Esophagus muscularis mucosa (tissue), 4 donors: ENCODE data around the gene DOCK4. TPM values are rescaled to one million over a fixed set of nuclear protein-coding genes. Genes with fewer than 3 reads are reported as not detected.

Source experiments
- DNase-seq: peaks from one replicate; pipeline ENCODE4 v3.0.0-alpha.2; 2017; ENCODE audit errors: extremely low spot score
- H3K27ac ChIP-seq, 4 donors: fragments of 200-600 bp; sonication (generic); replicated peaks in 1 of 4; 1 replicate in 3 of 4; 2 replicates in 1 of 4; pipeline ENCODE4 v1.5.1; 2016 to 2019; ENCODE audit warnings: mild to moderate bottlenecking in 1 of 4
- H3K27me3 ChIP-seq, 4 donors: fragments of 200-600 bp; sonication (generic); one replicate each; pipeline versions ENCODE4 v1.5.1 to v1.6.0; 2016 to 2019
- H3K36me3 ChIP-seq, 4 donors: fragments of 200-600 bp; sonication (generic); one replicate each; pipeline ENCODE4 v1.5.1; 2016 to 2019
- H3K4me1 ChIP-seq, 4 donors: fragments of 200-600 bp; sonication (generic); one replicate each; pipeline ENCODE4 v1.5.1; 2016 to 2019
- H3K4me3 ChIP-seq, 4 donors: fragments of 200-600 bp; sonication (generic); 1 replicate in 2 of 4; 2 replicates in 2 of 4; pipeline ENCODE4 v1.5.1; 2016 to 2019; ENCODE audit warnings: mild to moderate bottlenecking in 4 of 4, moderate library complexity in 1 of 4
- H3K9me3 ChIP-seq, 4 donors: fragments of 200-600 bp; sonication (generic); 1 replicate in 3 of 4; 2 replicates in 1 of 4; pipeline ENCODE4 v1.5.1; 2016 to 2019
- CTCF ChIP-seq, 3 experiments: fragments of 200-600 bp in 2 of 3; fragments of 450-650 bp in 1 of 3; sonication (generic) in 2 of 3; IDR thresholded peaks; one replicate each; pipeline ENCODE4 v1.5.1; 2017 to 2019; ENCODE audit warnings: antibody characterized with exemption in 3 of 3, mild to moderate bottlenecking in 2 of 3, moderate library complexity in 1 of 3
- EP300 ChIP-seq: sonication (generic); formaldehyde crosslinking; IDR thresholded peaks from one replicate; pipeline ENCODE4 v1.6.1; 2017; ENCODE audit warnings: antibody characterized with exemption
- POLR2A ChIP-seq: fragments of 450-650 bp; IDR thresholded peaks from one replicate; pipeline ENCODE4 v1.6.1; 2017; ENCODE audit warnings: antibody characterized with exemption, moderate library complexity, mild to moderate bottlenecking, low read depth
- POLR2AphosphoS5 ChIP-seq, 2 donors: sonication (generic); formaldehyde crosslinking; IDR thresholded peaks; one replicate each; pipeline ENCODE4 v1.6.1; 2017; ENCODE audit warnings: antibody characterized with exemption in 2 of 2
- WGBS: methylation state at CpG from one replicate; pipeline ENCODE4 v1.1.5; 2018; 5-methylcytosine and 5-hydroxymethylcytosine counted together
- intact Hi-C: fragments of 100-400 bp; cut with DNase I; formaldehyde crosslinking; loops from one replicate; pipeline ENCODE4 v1.15.1; 2023
- total RNA-seq, 4 donors: library from RNA; depleted of rRNA; stranded (reverse); fragments of >200 nt; gene quantifications; one replicate each; pipeline versions ENCODE4 v1.1.0 to v1.2.1, GENCODE V29; 2016

The DOCK4 gene
- total RNA-seq, 4 donors from 2014 or later: 14.0 to 25.3 (median 18.8) TPM

GRCh38 chr7:112036071-112036470 is 170.1 kb downstream of the DOCK4 start:
- WGBS: 73% methylated on average over 2 of the region's 2 CpGs
- H3K9me3 ChIP-seq: no peaks in the 10 kb centered on the region
- intact Hi-C loops: no loop called here

GRCh38 chr7:112031689-112032088 is 174.5 kb downstream of the DOCK4 start:
- no peak overlapping the region for H3K27ac ChIP-seq
- WGBS: 88% methylated on average over 5 of the region's 5 CpGs
- intact Hi-C loops: no loop called here
- H3K36me3 ChIP-seq: no peaks in the 10 kb centered on the region
- H3K9me3 ChIP-seq: no peaks in the 10 kb centered on the region
- no peaks in the 10 kb centered on the region for H3K27me3 ChIP-seq
- no peak overlapping the region for H3K4me3 ChIP-seq
- TF ChIP-seq POLR2AphosphoS5 (IDR thresholded peaks at IDR 0.05) (no peak), POLR2A (no peak), CTCF (IDR thresholded peaks at IDR 0.05) (no peak), EP300 (no peak)
- DNase-seq: no peak
- no peaks in the 10 kb centered on the region for H3K4me1 ChIP-seq

More at GRCh38 chr7:112036071-112036470, 170.1 kb downstream of the DOCK4 start:
- H3K27me3 ChIP-seq: no peaks in the 10 kb centered on the region
- TF ChIP-seq POLR2A (no peak), CTCF (IDR thresholded peaks at IDR 0.05) (no peak), POLR2AphosphoS5 (IDR thresholded peaks at IDR 0.05) (no peak), EP300 (no peak)
- H3K4me3 ChIP-seq: no peak overlapping the region
- H3K4me1 ChIP-seq: no peaks in the 10 kb centered on the region
- H3K27ac ChIP-seq: no peak overlapping the region
- H3K36me3 ChIP-seq: no peaks in the 10 kb centered on the region
- no peak for DNase-seq

GRCh38 chr7:112025556-112025955 is 180.6 kb downstream of the DOCK4 start:
- Histone ChIP-seq H3K9me3 (no peaks in the 10 kb centered on the region), H3K36me3 (no peaks in the 10 kb centered on the region), H3K27ac (no peak overlapping the region), H3K4me1 (peaks cover 0 to 5% (median 2%) of the 10 kb centered on the region in 4 donors), H3K27me3 (no peaks in the 10 kb centered on the region), H3K4me3 (no peak overlapping the region)
- intact Hi-C loops: no loop called here
- peak; percentile 77 for DNase-seq
- no peak for TF ChIP-seq CTCF (IDR thresholded peaks at IDR 0.05)
- TF ChIP-seq POLR2AphosphoS5 (IDR thresholded peaks at IDR 0.05): no peak
- no peak for TF ChIP-seq POLR2A
- TF ChIP-seq EP300: no peak
- WGBS: 92% methylated on average over 2 of the region's 2 CpGs

- peaks cover 0 to 11% (median 4%) of the 10 kb centered on the region in 4 donors for H3K4me1 ChIP-seq
- TF ChIP-seq POLR2AphosphoS5 (IDR thresholded peaks at IDR 0.05) (no peak), POLR2A (no peak), CTCF (IDR thresholded peaks at IDR 0.05) (no peak), EP300 (no peak)
- H3K27me3 ChIP-seq: no peaks in the 10 kb centered on the region
- no peaks in the 10 kb centered on the region for H3K9me3 ChIP-seq
- intact Hi-C loops: no loop called here
- H3K4me3 ChIP-seq: no peak overlapping the region
- 93% methylated on average over 6 of the region's 6 CpGs for WGBS
- H3K27ac ChIP-seq: no peak overlapping the region
- no peak for DNase-seq
- no peaks in the 10 kb centered on the region for H3K36me3 ChIP-seq
These were observed 182.4 kb downstream of the DOCK4 start for GRCh38 chr7:112023786-112024185.

GRCh38 chr7:112023282-112023681 is 182.9 kb downstream of the DOCK4 start:
- intact Hi-C loops: no loop called here
- TF ChIP-seq POLR2A (no peak), EP300 (no peak), CTCF (IDR thresholded peaks at IDR 0.05) (no peak), POLR2AphosphoS5 (IDR thresholded peaks at IDR 0.05) (no peak)
- Histone ChIP-seq H3K4me3 (no peak overlapping the region), H3K4me1 (peaks cover 0 to 11% (median 5%) of the 10 kb centered on the region in 4 donors), H3K36me3 (no peaks in the 10 kb centered on the region), H3K27me3 (no peaks in the 10 kb centered on the region), H3K9me3 (no peaks in the 10 kb centered on the region), H3K27ac (peak overlapping the region in 1 of 4 donors; percentile 15)
- WGBS: 58% methylated on average over 2 of the region's 2 CpGs
- no peak for DNase-seq
